HCT116 (cell line): ENCODE measurements around the gene OOSP4A. TPM values are rescaled to one million over a fixed set of nuclear protein-coding genes. Genes with fewer than 3 reads are reported as not detected.

Source experiments
- ATAC-seq: fragments of 200-7000 bp; cut with Tn5 transposase; 2 replicates; pipeline ENCODE4 v1.9.1; 2020; ENCODE audit warnings: mild to moderate bottlenecking, moderate library complexity
- BruUV-seq: library from RNA; stranded (reverse); fragments of 400-500 nt; replicated peaks from 2 replicates; lab custom pipeline; 2021; lab: Mats Ljungman, UMichigan
- CTCF ChIA-PET: fragments of 300-600 bp; sonication (Branson Sonifier 250); formaldehyde crosslinking; loops from one replicate; lab custom pipeline; 2021; ENCODE audit warnings: antibody characterized with exemption; lab: Charles Lee
- POLR2A ChIA-PET: fragments of 300-600, 350-600 bp; sonication (Branson Sonifier 250); formaldehyde crosslinking; loops from one replicate; lab custom pipeline; 2021; ENCODE audit warnings: antibody characterized with exemption; lab: Charles Lee
- RAD21 ChIA-PET, 2 experiments: fragments of 300-600 bp; sonication (Branson Sonifier 250); formaldehyde crosslinking; loops; one replicate each; lab custom pipeline; 2023; ENCODE audit warnings: low total read pairs in 2 of 2; ENCODE audit not compliant: uncharacterized antibody in 2 of 2, unreplicated experiment in 2 of 2, low non-redundant PET in 1 of 2; lab: Charles Lee
- DNase-seq: peaks from one replicate; pipeline ENCODE4 v3.0.0-alpha.2; 2010; ENCODE audit warnings: low read depth, low spot score
- H2AFZ ChIP-seq: fragments of 200-600 bp; shearing (Covaris generic), sonication (generic); 2 replicates; pipeline ENCODE4 v1.6.1; 2017; ENCODE audit warnings: low read depth, mixed run types, mixed read lengths, antibody characterized with exemption, low read length; ENCODE audit not compliant: poor library complexity, severe bottlenecking
- H3K27ac ChIP-seq: 2 replicates; pipeline ENCODE4 v1.5.1; 2012; ENCODE audit warnings: low read depth, low read length
- H3K27me3 ChIP-seq: fragments of 200-600 bp; sonication (generic); 2 replicates; pipeline ENCODE4 v1.6.1; 2016; ENCODE audit warnings: mixed run types, low read length, mixed read lengths; ENCODE audit not compliant: insufficient read depth
- H3K36me3 ChIP-seq, 2 experiments: fragments of 200-500 bp in 1 of 2; fragments of 200-600 bp in 1 of 2; sonication (Bioruptor generic) in 1 of 2; sonication (generic) in 1 of 2; 2 replicates each; pipeline versions ENCODE4 v1.5.1 to v1.6.1; 2014 to 2016; ENCODE audit warnings: low read length in 2 of 2, inconsistent platforms in 1 of 2, mixed read lengths in 1 of 2, mixed run types in 1 of 2; ENCODE audit not compliant: insufficient read depth in 2 of 2, control insufficient read depth in 1 of 2
- H3K4me1 ChIP-seq, 2 experiments: fragments of 200-600 bp in 1 of 2; sonication (generic) in 1 of 2; 2 replicates each; pipeline versions ENCODE4 v1.5.1 to v1.6.1; 2012 to 2017; ENCODE audit warnings: low read length in 2 of 2, inconsistent platforms in 1 of 2, mild to moderate bottlenecking in 1 of 2, mixed read lengths in 1 of 2, mixed run types in 1 of 2, moderate library complexity in 1 of 2; ENCODE audit not compliant: insufficient read depth in 2 of 2, control insufficient read depth in 1 of 2
- H3K4me2 ChIP-seq: fragments of 200-600 bp; sonication (generic); 2 replicates; pipeline ENCODE4 v1.6.1; 2017; ENCODE audit warnings: mixed run types, low read length, mixed read lengths
- H3K4me3 ChIP-seq, 2 experiments: fragments of 200-600 bp in 1 of 2; sonication (generic) in 1 of 2; replicated peaks in 1 of 2; 2 replicates each; pipeline ENCODE4 v1.5.1; 2011 to 2016; ENCODE audit warnings: low read length in 2 of 2, control low read depth in 1 of 2, low read depth in 1 of 2, mild to moderate bottlenecking in 1 of 2, mixed read lengths in 1 of 2, mixed run types in 1 of 2
- H3K79me2 ChIP-seq: fragments of 200-600 bp; sonication (generic); 2 replicates; pipeline ENCODE4 v1.6.1; 2017; ENCODE audit warnings: mild to moderate bottlenecking, mixed run types, low read length, moderate library complexity, mixed read lengths; ENCODE audit not compliant: insufficient read depth
- H3K9ac ChIP-seq: fragments of 200-600 bp; sonication (generic); 2 replicates; pipeline ENCODE4 v1.6.1; 2016; ENCODE audit warnings: low read length, mixed read lengths
- H3K9me2 ChIP-seq: fragments of 200-600 bp; sonication (generic), shearing (Covaris generic); 2 replicates; pipeline ENCODE4 v1.6.1; 2017; ENCODE audit warnings: mixed run types, mild to moderate bottlenecking, moderate library complexity; ENCODE audit not compliant: insufficient read depth
- H3K9me3 ChIP-seq, 2 experiments: fragments of 200-500 bp in 1 of 2; fragments of 200-600 bp in 1 of 2; sonication (Bioruptor generic) in 1 of 2; sonication (generic) in 1 of 2; 2 replicates each; pipeline ENCODE4 v1.6.1; 2014 to 2017; ENCODE audit warnings: low read length in 2 of 2, mixed read lengths in 2 of 2, inconsistent platforms in 1 of 2, low read depth in 1 of 2, mild to moderate bottlenecking in 1 of 2, mixed run types in 1 of 2, moderate library complexity in 1 of 2; ENCODE audit not compliant: control insufficient read depth in 1 of 2, insufficient read depth in 1 of 2
- H4K20me1 ChIP-seq: fragments of 200-600 bp; sonication (generic), shearing (Covaris generic); 2 replicates; pipeline ENCODE4 v1.6.1; 2017; ENCODE audit warnings: mixed run types, mild to moderate bottlenecking, moderate library complexity; ENCODE audit not compliant: insufficient read depth
- ATF3 ChIP-seq: IDR thresholded peaks from 2 replicates; pipeline ENCODE4 v1.6.1; 2012
- CBX3 ChIP-seq: IDR thresholded peaks from 2 replicates; pipeline ENCODE4 v1.6.1; 2012; ENCODE audit warnings: low read depth
- CEBPB ChIP-seq: IDR thresholded peaks from 2 replicates; pipeline ENCODE4 v1.6.1; 2012; ENCODE audit warnings: low read depth
- EGR1 ChIP-seq: IDR thresholded peaks from 2 replicates; pipeline ENCODE4 v1.6.1; 2012; ENCODE audit warnings: low read depth
- FOSL1 ChIP-seq: IDR thresholded peaks from 2 replicates; pipeline ENCODE4 v1.6.1; 2012; ENCODE audit warnings: low read depth
- JUND ChIP-seq: IDR thresholded peaks from 2 replicates; pipeline ENCODE4 v1.6.1; 2012
- MAX ChIP-seq: IDR thresholded peaks from 2 replicates; pipeline ENCODE4 v1.6.1; 2012
- REST ChIP-seq: IDR thresholded peaks from 2 replicates; pipeline ENCODE4 v1.6.1; 2012; ENCODE audit warnings: low read depth
- SP1 ChIP-seq: IDR thresholded peaks from 2 replicates; pipeline ENCODE4 v1.6.1; 2012; ENCODE audit warnings: low read depth
- YY1 ChIP-seq: IDR thresholded peaks from 2 replicates; pipeline ENCODE4 v1.6.1; 2011; ENCODE audit warnings: low read length, low read depth, moderate library complexity, mild to moderate bottlenecking; ENCODE audit not compliant: insufficient replicate concordance; ENCODE audit errors: extremely low read depth
- ZBTB33 ChIP-seq: IDR thresholded peaks from 2 replicates; pipeline ENCODE4 v1.6.1; 2011; ENCODE audit warnings: mild to moderate bottlenecking, low read length, moderate library complexity; ENCODE audit not compliant: insufficient replicate concordance; ENCODE audit errors: extremely low read depth
- ZNF274 ChIP-seq: fragments of 200-500 bp; sonication (Bioruptor generic); IDR thresholded peaks from 2 replicates; pipeline ENCODE4 v1.6.1; 2014; ENCODE audit warnings: mild to moderate bottlenecking, low read depth, low read length, inconsistent platforms
- intact Hi-C: fragments of 100-400 bp; cut with micrococcal nuclease; formaldehyde crosslinking; loops from 2 replicates; pipeline ENCODE4 v1.10.0; 2022
- total RNA-seq: library from RNA; stranded (reverse); gene quantifications from one replicate; pipeline ENCODE4 v1.2.1, GENCODE V29; 2021; ENCODE audit not compliant: unreplicated experiment

The OOSP4A gene
- total RNA-seq, 1 experiment from 2014 or later: not detected

DNA sequence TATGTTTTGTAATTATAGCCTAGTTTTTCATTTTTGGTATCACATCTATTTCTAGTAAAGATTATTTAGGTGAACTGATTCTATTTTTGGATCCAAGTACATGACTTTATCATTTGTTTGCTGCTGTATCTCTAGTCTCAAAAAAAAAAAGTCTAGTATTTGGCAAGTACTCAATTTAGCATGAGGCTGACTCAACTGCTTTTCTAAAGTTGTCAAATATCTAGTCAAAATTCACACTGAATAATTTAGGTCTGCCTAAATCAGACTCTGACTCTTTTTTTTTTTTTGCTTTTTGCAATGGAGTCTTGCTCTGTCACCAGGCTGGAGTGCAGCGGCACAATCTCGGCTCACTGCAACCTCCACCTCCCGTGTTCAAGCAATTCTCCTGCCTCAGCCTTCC, 2.4 kb downstream of the OOSP4A start:
- Histone ChIP-seq H2AFZ (no peak overlapping the region), H3K79me2 (no peaks in the 10 kb centered on the region), H3K9me3 (no peaks in the 10 kb centered on the region), H3K9ac (no peak overlapping the region), H3K4me2 (no peak overlapping the region), H3K27ac (no peak overlapping the region)
- ChIA-PET CTCF (no interaction called here), RAD21 (no interaction called here)
- no TSS peak for BruUV-seq
- TF ChIP-seq CEBPB (no peak), ZNF274 (no peak), SP1 (no peak), ZBTB33 (no peak), REST (no peak), CBX3 (no peak), FOSL1 (no peak), YY1 (no peak), MAX (no peak), EGR1 (no peak), ATF3 (no peak), JUND (no peak)
- TF ChIP-seq, all 23 proteins: peak for 0
- Histone ChIP-seq H3K27me3 (no peaks in the 10 kb centered on the region), H3K9me2 (no peaks in the 10 kb centered on the region), H4K20me1 (no peaks in the 10 kb centered on the region), H3K36me3 (no peaks in the 10 kb centered on the region), H3K4me1 (no peaks in the 10 kb centered on the region), H3K4me3 (no peak overlapping the region)
- DNase-seq: no peak
- POLR2A ChIA-PET: no interaction called here
- intact Hi-C loops: no loop called here
- no peak for ATAC-seq
